Measurements from ENCODE around the gene PDILT.

PDILT gene

GRCh38 chr16:20364051-20364450 is 40.5 kb downstream of the PDILT start:
- no peak for FAIRE-seq
- no peak for DNase-seq (ENCODE audit: low spot score)

DNA sequence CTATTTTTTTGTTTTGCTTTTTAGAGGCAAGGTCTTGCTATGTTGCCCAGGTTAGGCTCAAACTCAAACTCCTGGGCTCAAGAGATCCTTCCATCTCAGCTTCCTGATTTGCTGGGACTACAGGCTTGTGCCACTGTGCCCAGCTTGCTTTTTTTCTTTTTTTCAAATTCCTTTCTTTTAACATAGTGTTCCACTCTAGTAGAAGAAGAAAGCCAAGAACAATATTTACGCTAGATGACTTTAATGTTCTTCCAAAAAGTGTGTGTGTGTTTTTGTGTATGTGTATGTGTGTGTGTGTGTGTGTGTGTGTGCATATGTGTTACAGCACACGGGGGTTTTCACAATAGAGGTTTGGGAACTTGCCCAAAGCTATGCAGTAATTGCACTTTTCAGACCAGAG is 41.3 kb downstream of the PDILT start:
- FAIRE-seq, result no peak

GRCh38 chr16:20359997-20360396 is 44.5 kb downstream of the PDILT start:
- DNase-seq (ENCODE audit: low spot score) (no peak), FAIRE-seq (no peak)

More for the DNA sequence above, 41.3 kb downstream of the PDILT start:
- no peak for DNase-seq (ENCODE audit: low spot score)

- FAIRE-seq (no peak), DNase-seq (ENCODE audit: low spot score) (no peak)
Observed at GRCh38 chr16:20355114-20355782, 49.3 kb downstream of the PDILT start.

GRCh38 chr16:20353379-20353778 is 51.2 kb downstream of the PDILT start:
- no peak for FAIRE-seq
- DNase-seq (ENCODE audit: low spot score), result no peak

GRCh38 chr16:20352615-20353014 is 51.9 kb downstream of the PDILT start, which contains the start of gene UMOD:
UMOD (minus strand) TSS chr16:20352715; CDS start chr16:20350737, 1,978 bp downstream.
- no peak for FAIRE-seq
- DNase-seq (ENCODE audit: low spot score), result no peak

DNA sequence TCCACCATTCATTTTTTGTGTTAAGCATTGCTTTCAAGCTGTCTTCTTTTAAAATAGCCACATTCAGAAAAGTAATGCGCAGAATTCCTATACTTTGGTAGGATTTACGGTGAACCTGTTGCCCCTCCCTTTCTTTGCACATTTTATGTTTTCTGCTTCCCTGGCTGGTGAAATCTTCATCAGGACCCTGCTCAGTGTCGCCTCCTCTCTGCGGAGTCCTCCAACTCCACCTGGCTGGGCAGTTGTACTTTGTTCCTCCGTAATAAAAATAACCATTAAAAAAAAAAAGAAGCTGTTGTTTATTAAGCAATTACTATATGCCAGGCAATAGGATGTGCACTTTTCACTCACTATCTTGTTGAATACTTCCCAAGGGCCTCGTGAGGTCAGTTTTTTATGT is 54.9 kb downstream of the PDILT start:
- FAIRE-seq, result no peak
- no peak for DNase-seq (ENCODE audit: low spot score)

DNA sequence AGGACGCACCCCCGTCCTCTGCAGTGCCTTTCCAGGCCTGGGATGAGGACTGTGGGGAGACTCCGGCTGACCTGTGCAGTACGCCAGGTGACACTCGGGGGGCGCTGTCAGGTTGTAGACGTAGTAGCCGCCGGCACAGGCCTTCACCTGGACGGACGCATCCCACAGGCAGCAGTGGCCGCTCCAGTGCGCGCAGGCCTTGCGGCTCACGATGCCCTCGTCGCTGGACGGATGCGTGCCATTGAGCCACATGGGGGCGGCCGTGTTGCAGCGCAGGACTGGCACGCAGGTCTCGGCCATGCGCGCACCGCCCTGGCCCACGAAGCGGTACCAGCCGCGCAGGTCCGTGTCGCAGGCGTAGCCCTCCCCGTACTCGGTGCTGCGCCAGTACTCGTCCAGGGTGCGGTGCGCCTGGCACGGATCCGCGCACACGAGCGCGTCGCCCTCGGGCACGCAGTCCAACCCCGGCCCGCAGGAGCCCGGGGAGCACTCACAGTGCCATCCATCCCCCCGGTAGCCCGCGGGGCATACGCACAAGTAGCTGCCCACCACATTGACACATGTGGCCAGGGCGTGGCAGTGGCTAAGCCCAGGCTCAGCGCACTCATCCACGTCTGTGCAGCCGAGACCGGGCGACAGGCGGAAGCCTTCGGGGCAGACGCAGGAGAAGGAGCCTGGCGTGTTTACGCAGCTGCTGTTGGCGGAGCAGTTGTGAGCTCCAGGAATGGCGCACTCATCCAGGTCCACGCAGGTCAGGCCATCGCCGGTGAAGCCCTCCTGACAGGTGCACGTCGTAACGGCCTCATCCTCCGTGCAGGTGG is 56.0 kb downstream of the PDILT start:
- no peak for FAIRE-seq
- peak; percentile 20 for DNase-seq (ENCODE audit: low spot score)

DNA sequence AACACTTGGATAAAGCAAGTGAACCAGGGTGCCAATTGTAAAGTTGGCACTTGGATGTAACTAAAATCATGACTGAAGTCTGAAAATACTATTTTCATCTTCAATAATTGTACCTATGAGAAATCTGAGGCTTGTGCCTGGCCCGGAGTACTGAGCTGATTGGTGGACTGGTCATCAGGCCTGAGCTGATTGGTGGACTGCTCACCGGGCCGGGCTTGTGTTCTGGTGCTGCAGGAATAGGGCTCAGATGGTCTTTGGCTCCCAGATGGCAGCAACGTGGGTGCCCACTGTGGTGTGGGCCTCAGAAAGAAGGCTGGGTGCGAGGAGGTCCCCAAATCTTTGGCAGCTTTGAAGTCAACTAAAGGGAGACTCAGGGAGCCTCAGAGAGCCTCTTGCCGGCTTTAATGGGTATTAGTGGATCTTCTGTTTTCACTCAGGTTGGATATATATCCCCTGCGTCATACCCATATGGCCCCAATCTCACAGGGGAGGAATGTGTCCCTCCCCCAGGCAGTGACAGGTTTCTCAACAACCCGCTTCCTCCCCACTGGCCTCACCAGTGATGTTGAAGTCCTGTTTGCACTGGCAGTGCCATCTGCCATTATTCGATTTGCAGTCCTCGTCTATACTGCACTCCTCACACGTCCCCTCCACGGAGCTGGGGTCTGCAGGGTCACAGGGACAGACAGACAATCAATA is 56.7 kb downstream of the PDILT start:
- FAIRE-seq, result no peak
- no peak for DNase-seq (ENCODE audit: low spot score)

GRCh38 chr16:20344611-20345010 is 59.9 kb downstream of the PDILT start:
- FAIRE-seq, result no peak
- DNase-seq (ENCODE audit: low spot score), result no peak

DNA sequence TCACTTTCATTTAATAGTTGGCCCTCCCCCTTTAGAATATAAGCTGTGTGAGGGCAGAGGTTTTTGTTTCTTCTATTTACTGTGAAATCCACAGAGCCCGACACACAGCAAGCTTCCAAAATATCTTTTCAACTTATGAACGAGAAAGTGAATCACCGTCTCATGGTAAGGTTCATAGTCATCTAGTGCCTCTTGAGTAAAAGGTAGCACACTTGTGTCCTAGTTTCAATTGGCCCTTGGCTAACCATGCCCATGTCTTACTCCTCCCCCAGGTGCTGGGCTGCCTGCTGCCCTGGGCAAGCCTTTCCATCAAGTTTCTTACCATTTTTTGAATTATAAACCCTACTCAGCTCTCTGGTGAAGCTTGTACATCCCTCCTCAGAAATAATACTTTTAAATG is 64.8 kb downstream of the PDILT start:
- FAIRE-seq (no peak), DNase-seq (ENCODE audit: low spot score) (no peak)

GRCh38 chr16:20336955-20337354 is 67.6 kb downstream of the PDILT start:
- no peak for DNase-seq (ENCODE audit: low spot score)

DNA sequence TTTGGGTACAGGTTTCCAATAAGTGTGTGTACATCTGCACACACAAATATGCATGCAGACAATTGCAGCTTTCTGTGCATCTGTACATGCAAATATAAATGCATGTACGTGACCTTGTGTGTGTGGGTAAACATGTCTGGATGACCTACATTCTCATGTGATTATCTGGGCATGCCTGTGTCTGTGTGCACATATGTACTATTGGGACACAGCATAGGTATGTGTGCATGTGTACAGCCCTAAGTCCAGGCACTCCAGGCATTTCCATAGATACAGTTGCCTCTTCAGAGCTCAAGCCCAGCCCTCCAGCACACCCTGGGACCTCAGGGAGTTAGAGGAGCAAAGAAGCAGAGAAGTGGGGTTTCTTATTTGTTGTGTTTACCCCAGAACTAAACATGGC is 70.1 kb downstream of the PDILT start:
- FAIRE-seq (no peak), DNase-seq (ENCODE audit: low spot score) (no peak)

More at GRCh38 chr16:20336955-20337354, 67.6 kb downstream of the PDILT start:
- no peak for FAIRE-seq

DNA sequence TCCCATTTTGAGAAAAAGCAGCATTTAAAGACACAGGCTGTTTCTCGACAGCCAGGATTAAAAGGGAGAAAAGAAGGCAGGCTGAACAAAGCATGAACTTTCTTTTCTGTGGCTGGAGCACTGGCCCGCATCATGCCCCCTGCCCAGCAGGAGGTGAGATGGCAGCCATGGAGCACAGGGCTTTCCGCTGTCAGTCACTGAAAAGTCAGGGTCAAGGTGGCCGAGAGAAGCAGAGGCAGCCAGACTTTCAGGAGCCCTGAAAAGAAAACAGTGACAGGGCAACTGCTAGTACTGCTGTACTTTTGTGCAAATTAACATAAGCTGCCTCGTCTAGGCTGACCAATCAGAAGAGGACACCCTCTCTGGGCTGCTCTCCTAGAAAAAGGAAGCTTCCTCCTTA is 71.4 kb downstream of the PDILT start:
- FAIRE-seq (no peak), DNase-seq (ENCODE audit: low spot score) (no peak)

DNA sequence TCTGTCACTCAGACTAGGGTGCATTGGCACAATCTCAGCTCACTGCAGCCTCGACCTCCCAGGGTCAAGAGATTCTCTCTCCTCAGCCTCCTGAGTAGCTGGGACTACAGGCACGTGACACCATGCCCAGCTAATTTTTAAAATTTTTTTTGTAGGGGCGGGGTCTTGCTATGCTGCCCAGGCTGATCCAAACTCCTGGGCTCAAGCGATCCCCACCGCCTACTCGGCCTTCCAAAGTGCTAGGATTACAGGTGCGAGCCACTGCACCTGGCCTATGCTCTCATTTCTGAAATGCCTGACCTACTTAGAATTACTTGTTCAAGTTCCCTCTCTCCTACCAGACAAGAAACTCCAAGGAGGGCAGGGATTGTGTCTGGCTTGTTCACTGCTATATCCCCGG is 72.1 kb downstream of the PDILT start:
- FAIRE-seq, result no peak

GRCh38 chr16:20331635-20332034 is 72.9 kb downstream of the PDILT start:
- no peak for FAIRE-seq

More for the DNA sequence above, 72.1 kb downstream of the PDILT start:
- DNase-seq (ENCODE audit: low spot score), result no peak

DNA sequence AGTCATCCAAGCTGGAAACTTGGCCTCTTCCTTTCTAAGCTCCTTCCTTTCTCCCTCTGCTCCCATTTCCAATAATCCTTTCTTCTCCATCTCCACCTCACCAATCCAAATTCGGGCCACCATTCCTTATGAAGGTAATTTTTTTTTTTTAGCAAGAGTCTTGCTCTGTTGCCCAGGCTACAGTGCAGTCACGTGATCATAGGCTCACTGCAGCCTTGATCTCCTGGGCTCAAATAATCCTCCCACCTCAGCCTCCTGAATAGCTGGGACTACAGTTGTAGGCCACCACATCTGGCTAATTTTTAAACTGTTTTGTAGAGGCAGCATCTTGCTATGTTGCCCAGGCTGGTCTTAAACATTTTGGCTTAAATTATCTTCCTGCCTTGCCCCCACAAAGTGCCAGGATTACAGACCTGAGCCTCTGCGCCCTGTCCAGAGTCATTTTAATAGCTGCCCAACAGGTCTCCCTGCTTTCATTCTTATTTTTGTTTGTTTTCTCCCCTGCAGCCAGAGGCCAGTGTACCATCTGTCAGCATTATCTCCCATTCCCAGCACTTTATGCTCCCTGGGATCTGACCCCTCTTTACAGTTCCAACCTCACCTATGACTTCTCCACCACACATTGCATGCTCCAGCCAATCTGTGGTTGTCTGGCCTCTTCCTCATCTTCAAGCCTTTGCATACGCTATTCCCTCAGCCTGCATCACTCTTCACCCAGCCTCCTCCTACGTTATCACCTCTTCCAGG is 75.0 kb downstream of the PDILT start:
- DNase-seq (ENCODE audit: low spot score), result no peak
- FAIRE-seq, result no peak

More at GRCh38 chr16:20331635-20332034, 72.9 kb downstream of the PDILT start:
- DNase-seq (ENCODE audit: low spot score), result no peak

GRCh38 chr16:20327444-20328041 is 77.0 kb downstream of the PDILT start, which contains the start of gene GP2:
GP2 (minus strand) TSS chr16:20327513; CDS start chr16:20326431, 1,082 bp downstream.
- DNase-seq (ENCODE audit: low spot score) (no peak), FAIRE-seq (no peak)

GRCh38 chr16:20326321-20326720 is 78.2 kb downstream of the PDILT start:
- FAIRE-seq (no peak), DNase-seq (ENCODE audit: low spot score) (no peak)

- FAIRE-seq, result no peak
Observed at GRCh38 chr16:20325005-20325404, 79.5 kb downstream of the PDILT start.

More at GRCh38 chr16:20325005-20325404, 79.5 kb downstream of the PDILT start:
- DNase-seq (ENCODE audit: low spot score), result no peak

Measured in urothelium cell line (cell line).